CD14-positive monocyte (primary cell): ENCODE results near the gene TEX51. TPM values are rescaled to one million over a fixed set of nuclear protein-coding genes. Genes with fewer than 3 reads are reported as not detected.

ENCODE experiments used
- DNase-seq, 3 donors: peaks; one replicate each; pipeline ENCODE4 v3.0.0-alpha.2; 2011 to 2022
- H2AFZ ChIP-seq: 2 replicates; pipeline ENCODE4 v1.6.0; 2012; ENCODE audit warnings: mild to moderate bottlenecking, low read depth, low read length, inconsistent platforms; ENCODE audit not compliant: insufficient read depth, poor library complexity, severe bottlenecking
- H3K27ac ChIP-seq, 2 donors: 1 replicate in 1 of 2; 2 replicates in 1 of 2; pipeline ENCODE4 v1.5.1; 2012 to 2013; ENCODE audit warnings: low read length in 2 of 2, control low read depth in 1 of 2, inconsistent platforms in 1 of 2, low read depth in 1 of 2, mild to moderate bottlenecking in 1 of 2
- H3K27me3 ChIP-seq, 2 donors: one replicate each; pipeline versions ENCODE4 v1.6.0 to v1.6.1; 2011 to 2013; ENCODE audit warnings: low read length in 2 of 2; ENCODE audit not compliant: control insufficient read depth in 2 of 2, insufficient read depth in 2 of 2
- H3K36me3 ChIP-seq, 2 donors: replicated peaks in 1 of 2; 1 replicate in 1 of 2; 2 replicates in 1 of 2; pipeline versions ENCODE4 v1.5.1 to v1.6.1; 2012 to 2013; ENCODE audit warnings: low read length in 2 of 2, control low read depth in 1 of 2, inconsistent platforms in 1 of 2, mild to moderate bottlenecking in 1 of 2; ENCODE audit not compliant: insufficient read depth in 2 of 2, control insufficient read depth in 1 of 2
- H3K4me1 ChIP-seq, 2 donors: 1 replicate in 1 of 2; 2 replicates in 1 of 2; pipeline versions ENCODE4 v1.5.1 to v1.6.1; 2012 to 2013; ENCODE audit warnings: low read length in 2 of 2, control low read depth in 1 of 2, inconsistent platforms in 1 of 2, mild to moderate bottlenecking in 1 of 2, moderate library complexity in 1 of 2; ENCODE audit not compliant: insufficient read depth in 2 of 2, control insufficient read depth in 1 of 2
- H3K4me2 ChIP-seq: replicated peaks from 2 replicates; pipeline ENCODE3; 2012; ENCODE audit warnings: low read length, moderate library complexity, mild to moderate bottlenecking; ENCODE audit not compliant: poor library complexity, severe bottlenecking; ENCODE audit errors: extremely low read depth
- H3K4me3 ChIP-seq, 3 experiments: fragments of 200-600 bp in 1 of 3; sonication (generic) in 1 of 3; replicated peaks in 1 of 3; 1 replicate in 2 of 3; 2 replicates in 1 of 3; pipeline ENCODE4 v1.5.1; 2011 to 2013; ENCODE audit warnings: low read length in 3 of 3, mild to moderate bottlenecking in 3 of 3, control low read depth in 2 of 3, low read depth in 2 of 3, inconsistent platforms in 1 of 3, moderate library complexity in 1 of 3
- H3K79me2 ChIP-seq: 2 replicates; pipeline ENCODE4 v1.6.0; 2012; ENCODE audit warnings: mild to moderate bottlenecking, control low read depth, inconsistent platforms, low read length, moderate library complexity; ENCODE audit not compliant: insufficient read depth
- H3K9ac ChIP-seq: 2 replicates; pipeline ENCODE4 v1.6.0; 2017; ENCODE audit warnings: low read length, mild to moderate bottlenecking; ENCODE audit not compliant: insufficient read depth, poor library complexity, severe bottlenecking
- H3K9me3 ChIP-seq, 2 donors: replicated peaks in 1 of 2; 1 replicate in 1 of 2; 2 replicates in 1 of 2; pipeline versions ENCODE4 v1.5.1 to v1.6.1; 2012 to 2013; ENCODE audit warnings: low read length in 2 of 2, control low read depth in 1 of 2; ENCODE audit not compliant: control insufficient read depth in 1 of 2, insufficient read depth in 1 of 2
- H4K20me1 ChIP-seq: 2 replicates; pipeline ENCODE4 v1.6.0; 2012; ENCODE audit warnings: mild to moderate bottlenecking, low read length, control low read depth, moderate library complexity; ENCODE audit not compliant: insufficient read depth
- H3K27ac Mint-ChIP-seq, 7 donors: one replicate each; pipeline ENCODE4 v1.8.0; 2020; ENCODE audit warnings: mild to moderate bottlenecking in 7 of 7, mixed read lengths in 7 of 7, moderate library complexity in 6 of 7, inconsistent platforms in 2 of 7
- H3K27me3 Mint-ChIP-seq, 3 donors: one replicate each; pipeline ENCODE4 v1.8.0; 2021 to 2022; ENCODE audit warnings: low read depth in 3 of 3, mild to moderate bottlenecking in 3 of 3, mixed read lengths in 3 of 3, moderate library complexity in 3 of 3, inconsistent platforms in 1 of 3
- H3K36me3 Mint-ChIP-seq, 2 donors: one replicate each; pipeline ENCODE4 v1.8.0; 2020; ENCODE audit warnings: mixed read lengths in 2 of 2, inconsistent platforms in 1 of 2, mild to moderate bottlenecking in 1 of 2
- H3K4me1 Mint-ChIP-seq: one replicate; pipeline ENCODE4 v1.8.0; 2020; ENCODE audit warnings: mild to moderate bottlenecking, mixed read lengths
- H3K4me3 Mint-ChIP-seq, 2 donors: one replicate each; pipeline ENCODE4 v1.8.0; 2020; ENCODE audit warnings: mild to moderate bottlenecking in 2 of 2, mixed read lengths in 2 of 2, moderate library complexity in 1 of 2
- H3K9me3 Mint-ChIP-seq, 7 donors: one replicate each; pipeline ENCODE4 v1.8.0; 2020 to 2022; ENCODE audit warnings: mixed read lengths in 7 of 7, mild to moderate bottlenecking in 6 of 7, moderate library complexity in 6 of 7, inconsistent platforms in 2 of 7
- WGBS: methylation state at CpG from one replicate; pipeline ENCODE4 v1.1.5; 2013; ENCODE audit warnings: missing lambda C conversion rate; ENCODE audit not compliant: insufficient coverage; 5-methylcytosine and 5-hydroxymethylcytosine counted together
- intact Hi-C, 2 donors: fragments of 100-400 bp; cut with micrococcal nuclease; formaldehyde crosslinking; loops; one replicate each; pipeline versions ENCODE4 v1.15.0 to v1.15.1; 2023
- polyA plus RNA-seq, 3 donors: library from polyadenylated mRNA; depleted of rRNA in 1 of 3; unstranded in 2 of 3; stranded (reverse) in 1 of 3; fragments of 300-500 nt in 2 of 3; fragments of >200 nt in 1 of 3; fragmentation: Illumina TruSeq in 2 of 3; gene quantifications; 1 replicate in 2 of 3; 2 replicates in 1 of 3; pipeline ENCODE4 v1.2.3, GENCODE V29; 2012 to 2021
- TF ChIP-seq, protein P1 (sequence below): fragments of 200-600 bp; IDR thresholded peaks from one replicate; pipeline ENCODE4 v1.8.0; 2022; ENCODE audit warnings: antibody characterized with exemption, mild to moderate bottlenecking

The TEX51 gene
- polyA plus RNA-seq, 3 donors, result not detected

DNA sequence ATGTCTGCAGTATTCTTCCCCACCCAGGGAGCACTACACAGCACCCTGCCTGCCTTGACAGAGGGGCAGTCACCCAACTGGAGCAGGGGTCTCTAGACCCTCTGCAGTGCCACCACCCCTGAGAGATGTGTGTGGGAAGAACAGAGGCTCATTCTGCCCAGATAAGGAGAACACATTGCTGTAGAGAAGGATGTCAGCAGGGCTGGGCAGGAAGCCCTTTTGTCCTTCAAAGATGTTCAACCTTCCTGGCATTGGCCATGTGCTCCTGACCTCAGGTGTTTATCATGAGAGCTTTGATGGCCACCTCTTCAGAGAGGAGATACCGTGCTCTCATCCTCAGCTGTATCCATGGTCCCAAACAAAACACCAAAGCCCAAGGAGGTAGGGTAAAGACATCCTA is 4.6 kb upstream of the TEX51 start:
- Histone ChIP-seq H3K27me3 (no peaks in the 10 kb centered on the region), H3K9ac (no peak overlapping the region), H3K9me3 (no peaks in the 10 kb centered on the region), H3K27ac (no peak overlapping the region), H3K4me1 (no peaks in the 10 kb centered on the region), H3K79me2 (no peaks in the 10 kb centered on the region), H3K36me3 (no peaks in the 10 kb centered on the region), H4K20me1 (no peaks in the 10 kb centered on the region), H3K4me3 (no peak overlapping the region), H3K4me2 (no peak overlapping the region), H2AFZ (no peak overlapping the region)
- intact Hi-C loops, result no loop called here
- no peak for DNase-seq
- H3K36me3 Mint-ChIP-seq, result no peaks in the 10 kb centered on the region
- no peak overlapping the region for H3K27ac Mint-ChIP-seq
- H3K4me3 Mint-ChIP-seq, result no peak overlapping the region
- H3K27me3 Mint-ChIP-seq, result peaks cover 2 to 5% (median 3%) of the 10 kb centered on the region in 3 donors
- no peaks in the 10 kb centered on the region for H3K4me1 Mint-ChIP-seq
- no CpG with 5 or more reads among the region's 1 CpG for WGBS
- TF ChIP-seq, protein P1, sequence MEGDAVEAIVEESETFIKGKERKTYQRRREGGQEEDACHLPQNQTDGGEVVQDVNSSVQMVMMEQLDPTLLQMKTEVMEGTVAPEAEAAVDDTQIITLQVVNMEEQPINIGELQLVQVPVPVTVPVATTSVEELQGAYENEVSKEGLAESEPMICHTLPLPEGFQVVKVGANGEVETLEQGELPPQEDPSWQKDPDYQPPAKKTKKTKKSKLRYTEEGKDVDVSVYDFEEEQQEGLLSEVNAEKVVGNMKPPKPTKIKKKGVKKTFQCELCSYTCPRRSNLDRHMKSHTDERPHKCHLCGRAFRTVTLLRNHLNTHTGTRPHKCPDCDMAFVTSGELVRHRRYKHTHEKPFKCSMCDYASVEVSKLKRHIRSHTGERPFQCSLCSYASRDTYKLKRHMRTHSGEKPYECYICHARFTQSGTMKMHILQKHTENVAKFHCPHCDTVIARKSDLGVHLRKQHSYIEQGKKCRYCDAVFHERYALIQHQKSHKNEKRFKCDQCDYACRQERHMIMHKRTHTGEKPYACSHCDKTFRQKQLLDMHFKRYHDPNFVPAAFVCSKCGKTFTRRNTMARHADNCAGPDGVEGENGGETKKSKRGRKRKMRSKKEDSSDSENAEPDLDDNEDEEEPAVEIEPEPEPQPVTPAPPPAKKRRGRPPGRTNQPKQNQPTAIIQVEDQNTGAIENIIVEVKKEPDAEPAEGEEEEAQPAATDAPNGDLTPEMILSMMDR, result no peak
- H3K9me3 Mint-ChIP-seq, result peaks cover 3 to 10% (median 4%) of the 10 kb centered on the region in 7 donors

DNA sequence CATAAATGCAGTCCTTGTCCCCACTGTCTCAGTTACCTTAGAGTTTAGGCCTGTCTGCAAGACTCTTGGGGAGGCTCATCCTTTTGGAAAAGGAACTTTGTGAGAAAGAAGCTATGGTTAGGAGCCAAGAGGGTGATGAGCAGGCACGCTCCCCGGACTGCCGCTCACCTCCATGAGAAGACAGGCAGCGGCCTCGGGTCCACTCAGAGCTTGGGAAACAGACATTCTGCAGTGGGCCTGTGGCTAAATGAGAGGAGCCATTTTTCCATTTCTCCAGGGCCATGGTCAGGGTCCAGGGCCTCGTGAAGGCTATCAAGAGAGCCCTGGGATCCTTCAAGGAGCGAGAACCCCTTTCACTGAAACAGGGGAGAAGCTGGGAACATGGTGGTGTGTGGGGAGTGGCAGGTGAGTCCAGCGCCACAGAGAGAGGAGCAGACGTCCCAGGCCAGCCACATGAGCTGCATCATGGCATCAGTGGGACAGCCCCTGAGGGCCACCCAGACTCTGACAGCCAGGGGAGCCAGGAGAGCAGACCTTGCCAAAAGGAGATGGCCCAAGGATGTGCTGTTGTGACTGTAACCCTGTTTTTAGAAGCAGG is 4.0 kb upstream of the TEX51 start:
- H3K4me3 Mint-ChIP-seq, result no peak overlapping the region
- WGBS, result 91% methylated on average over 8 of the region's 9 CpGs
- no peak overlapping the region for H3K4me2 ChIP-seq
- peaks cover 3 to 10% (median 4%) of the 10 kb centered on the region in 7 donors for H3K9me3 Mint-ChIP-seq
- intact Hi-C loops, result no loop called here
- H3K36me3 Mint-ChIP-seq, result no peaks in the 10 kb centered on the region
- H3K4me1 ChIP-seq, result no peaks in the 10 kb centered on the region
- no peak overlapping the region for H3K4me3 ChIP-seq
- H3K4me1 Mint-ChIP-seq, result no peaks in the 10 kb centered on the region
- DNase-seq, result no peak
- H3K9me3 ChIP-seq, result no peaks in the 10 kb centered on the region
- no peaks in the 10 kb centered on the region for H4K20me1 ChIP-seq
- no peak overlapping the region for H3K27ac Mint-ChIP-seq
- no peaks in the 10 kb centered on the region for H3K36me3 ChIP-seq
- H3K27me3 Mint-ChIP-seq, result peaks cover 2 to 5% (median 3%) of the 10 kb centered on the region in 3 donors
- H3K27ac ChIP-seq, result no peak overlapping the region
- TF ChIP-seq, protein P1, result no peak
- H3K9ac ChIP-seq, result no peak overlapping the region
- no peaks in the 10 kb centered on the region for H3K79me2 ChIP-seq
- no peak overlapping the region for H2AFZ ChIP-seq
- H3K27me3 ChIP-seq, result no peaks in the 10 kb centered on the region
